H1 (cell line): ENCODE measurements around the gene FSTL4. TPM values are rescaled to one million over a fixed set of nuclear protein-coding genes. Genes with fewer than 3 reads are reported as not detected.

Experiments used
- CTCF ChIA-PET: fragments of 300-600 bp; sonication (Branson Sonifier 250); formaldehyde crosslinking; loops from one replicate; lab custom pipeline; 2021; ENCODE audit not compliant: partially characterized antibody; lab: Charles Lee
- POLR2A ChIA-PET: fragments of 300-600 bp; sonication (Branson Sonifier 250); formaldehyde crosslinking; loops from one replicate; lab custom pipeline; 2021; ENCODE audit warnings: inconsistent platforms; ENCODE audit not compliant: partially characterized antibody; lab: Charles Lee
- DNase-seq, 2 experiments: peaks; one replicate each; pipeline versions ENCODE4 v3.0.0 to v3.0.0-alpha.2; 2010 to 2022; ENCODE audit warnings: low spot score in 2 of 2, low read depth in 1 of 2, mixed read lengths in 1 of 2
- FAIRE-seq: peaks from 2 replicates; lab custom pipeline; 2011; peaks lifted over from hg19 to GRCh38; lab: Jason Lieb, UNC
- H2AFZ ChIP-seq: 2 replicates; pipeline ENCODE4 v1.8.1; 2012; ENCODE audit warnings: low read length, inconsistent platforms
- H2AK5ac ChIP-seq: 2 replicates; pipeline ENCODE4 v1.6.1; 2013; ENCODE audit warnings: low read depth, low read length
- H2BK120ac ChIP-seq: replicated peaks from 2 replicates; pipeline ENCODE3; 2013; ENCODE audit warnings: low read depth, low read length, inconsistent platforms
- H2BK12ac ChIP-seq: 2 replicates; pipeline ENCODE4 v1.6.1; 2013; ENCODE audit warnings: low read depth, low read length
- H2BK15ac ChIP-seq: 2 replicates; pipeline ENCODE4 v1.6.1; 2013; ENCODE audit warnings: low read length
- H2BK20ac ChIP-seq: 2 replicates; pipeline ENCODE4 v1.6.1; 2013; ENCODE audit warnings: low read length
- H2BK5ac ChIP-seq: 2 replicates; pipeline ENCODE4 v1.6.1; 2013; ENCODE audit warnings: low read depth, low read length
- H3K14ac ChIP-seq: 2 replicates; pipeline ENCODE4 v1.6.1; 2013; ENCODE audit warnings: inconsistent platforms; ENCODE audit not compliant: insufficient read length
- H3K18ac ChIP-seq: 2 replicates; pipeline ENCODE4 v1.6.1; 2013; ENCODE audit warnings: low read length; ENCODE audit errors: extremely low read depth
- H3K23ac ChIP-seq: 2 replicates; pipeline ENCODE4 v1.6.1; 2013; ENCODE audit warnings: inconsistent platforms; ENCODE audit not compliant: insufficient read length
- H3K23me2 ChIP-seq: 2 replicates; pipeline ENCODE4 v1.6.1; 2013; ENCODE audit warnings: low read depth, low read length
- H3K27ac ChIP-seq: 2 replicates; pipeline ENCODE4 v1.6.1; 2011; ENCODE audit warnings: low read depth, low read length, inconsistent platforms
- H3K27me3 ChIP-seq, 4 experiments: replicated peaks in 1 of 4; 1 replicate in 1 of 4; 2 replicates in 3 of 4; pipeline versions ENCODE4 v1.6.1 to v1.8.1; 2011 to 2013; ENCODE audit warnings: low read length in 3 of 4, mild to moderate bottlenecking in 3 of 4, inconsistent platforms in 2 of 4, mixed read lengths in 2 of 4, moderate library complexity in 1 of 4; ENCODE audit not compliant: control insufficient read depth in 3 of 4, insufficient read depth in 3 of 4; ENCODE audit errors: extremely low read depth in 1 of 4
- H3K36me3 ChIP-seq, 4 experiments: 2 replicates each; pipeline versions ENCODE4 v1.6.1 to v1.8.1; 2011 to 2013; ENCODE audit warnings: mild to moderate bottlenecking in 4 of 4, low read length in 3 of 4, moderate library complexity in 2 of 4, control low read depth in 1 of 4, inconsistent platforms in 1 of 4; ENCODE audit not compliant: insufficient read depth in 4 of 4, control insufficient read depth in 2 of 4
- H3K4ac ChIP-seq: replicated peaks from 2 replicates; pipeline ENCODE3; 2013; ENCODE audit warnings: low read length, low read depth, mixed read lengths, inconsistent platforms; ENCODE audit not compliant: insufficient read length
- H3K4me1 ChIP-seq, 4 experiments: replicated peaks in 1 of 4; 1 replicate in 1 of 4; 2 replicates in 3 of 4; pipeline versions ENCODE4 v1.6.1 to v1.8.1; 2011 to 2013; ENCODE audit warnings: low read length in 3 of 4, inconsistent platforms in 2 of 4, mixed read lengths in 1 of 4; ENCODE audit not compliant: insufficient read depth in 4 of 4, control insufficient read depth in 3 of 4
- H3K4me2 ChIP-seq, 2 experiments: 2 replicates each; pipeline versions ENCODE4 v1.6.1 to v1.8.1; 2011 to 2013; ENCODE audit warnings: low read depth in 2 of 2, low read length in 2 of 2, control low read depth in 1 of 2, inconsistent platforms in 1 of 2, mild to moderate bottlenecking in 1 of 2; ENCODE audit not compliant: insufficient read depth in 1 of 2
- H3K4me3 ChIP-seq, 4 experiments: fragments of 200-600, 300-600 bp in 1 of 4; sonication (generic), shearing (Covaris generic), sonication (Bioruptor Twin) in 1 of 4; 2 replicates each; pipeline versions ENCODE4 v1.5.1 to v1.8.1; 2011 to 2016; ENCODE audit warnings: low read length in 4 of 4, low read depth in 3 of 4, control low read depth in 2 of 4, inconsistent platforms in 2 of 4, mild to moderate bottlenecking in 2 of 4, mixed read lengths in 1 of 4, moderate library complexity in 1 of 4; ENCODE audit not compliant: insufficient read depth in 2 of 4; ENCODE audit errors: extremely low read depth in 1 of 4
- H3K56ac ChIP-seq: replicated peaks from 2 replicates; pipeline ENCODE3; 2013; ENCODE audit warnings: low read depth, mild to moderate bottlenecking, mixed read lengths, low read length, inconsistent platforms; ENCODE audit not compliant: insufficient read length
- H3K79me1 ChIP-seq: 2 replicates; pipeline ENCODE4 v1.6.1; 2013; ENCODE audit warnings: low read depth, low read length, control low read depth
- H3K79me2 ChIP-seq, 2 experiments: 2 replicates each; pipeline versions ENCODE4 v1.6.1 to v1.8.1; 2012 to 2013; ENCODE audit warnings: low read length in 2 of 2, mild to moderate bottlenecking in 2 of 2, inconsistent platforms in 1 of 2; ENCODE audit not compliant: insufficient read depth in 2 of 2, control insufficient read depth in 1 of 2
- H3K9ac ChIP-seq, 4 experiments: replicated peaks in 1 of 4; 1 replicate in 1 of 4; 2 replicates in 3 of 4; pipeline versions ENCODE4 v1.6.1 to v1.8.1; 2011 to 2013; ENCODE audit warnings: low read depth in 3 of 4, low read length in 3 of 4, control low read depth in 2 of 4, mild to moderate bottlenecking in 2 of 4, moderate library complexity in 2 of 4, inconsistent platforms in 1 of 4; ENCODE audit errors: extremely low read depth in 1 of 4
- H3K9me3 ChIP-seq, 2 experiments: 2 replicates each; pipeline versions ENCODE4 v1.6.1 to v1.8.1; 2012 to 2013; ENCODE audit warnings: mild to moderate bottlenecking in 2 of 2, moderate library complexity in 2 of 2, control low read depth in 1 of 2, inconsistent platforms in 1 of 2, low read depth in 1 of 2, low read length in 1 of 2, mixed read lengths in 1 of 2; ENCODE audit not compliant: insufficient read depth in 2 of 2
- H4K20me1 ChIP-seq, 2 experiments: replicated peaks in 1 of 2; 2 replicates each; pipeline versions ENCODE3 to v1.8.1; 2011 to 2013; ENCODE audit warnings: inconsistent platforms in 2 of 2, low read length in 2 of 2, mild to moderate bottlenecking in 1 of 2; ENCODE audit not compliant: insufficient read depth in 2 of 2, control insufficient read depth in 1 of 2
- H4K5ac ChIP-seq: 2 replicates; pipeline ENCODE4 v1.6.1; 2013; ENCODE audit warnings: low read length, low read depth, mixed read lengths, inconsistent platforms; ENCODE audit not compliant: insufficient read length
- H4K8ac ChIP-seq: 2 replicates; pipeline ENCODE4 v1.8.0; 2013; ENCODE audit warnings: mild to moderate bottlenecking, moderate library complexity, low read length, inconsistent platforms; ENCODE audit not compliant: insufficient read depth; ENCODE audit errors: extremely low read depth
- H4K91ac ChIP-seq: replicated peaks from 2 replicates; pipeline ENCODE3; 2013; ENCODE audit warnings: low read length, mixed read lengths, inconsistent platforms; ENCODE audit not compliant: insufficient read length
- BCL11A ChIP-seq, 2 experiments: IDR thresholded peaks; one replicate each; pipeline ENCODE4 v1.6.1; 2011; ENCODE audit warnings: low read depth in 2 of 2, low read length in 2 of 2, mild to moderate bottlenecking in 2 of 2
- CEBPB ChIP-seq: IDR thresholded peaks from 2 replicates; pipeline ENCODE4 v1.6.1; 2012; ENCODE audit warnings: low read depth, low read length
- CHD1 ChIP-seq: IDR thresholded peaks from 2 replicates; pipeline ENCODE4 v1.6.1; 2012; ENCODE audit warnings: low read depth, low read length, improper control_type of control experiment
- CHD2 ChIP-seq: IDR thresholded peaks from 2 replicates; pipeline ENCODE4 v1.6.1; 2012; ENCODE audit warnings: low read length, improper control_type of control experiment
- EGR1 ChIP-seq: IDR thresholded peaks from 2 replicates; pipeline ENCODE4 v1.6.1; 2011; ENCODE audit warnings: low read depth, low read length, borderline replicate concordance
- GTF2F1 ChIP-seq: IDR thresholded peaks from 2 replicates; pipeline ENCODE4 v1.6.1; 2012; ENCODE audit warnings: low read depth, low read length, improper control_type of control experiment, borderline replicate concordance
- NRF1 ChIP-seq: IDR thresholded peaks from 2 replicates; pipeline ENCODE4 v1.6.1; 2011; ENCODE audit warnings: mild to moderate bottlenecking, low read depth, low read length, improper control_type of control experiment
- PHF8 ChIP-seq: fragments of 200-600 bp; sonication (generic); conservative IDR thresholded peaks from 2 replicates; pipeline ENCODE4 v1.7.1; 2012; ENCODE audit warnings: low read depth, mild to moderate bottlenecking, inconsistent platforms, low read length, moderate library complexity
- POLR2AphosphoS5 ChIP-seq: IDR thresholded peaks from 2 replicates; pipeline ENCODE4 v1.6.1; 2011; ENCODE audit warnings: low read depth, low read length
- TAF7 ChIP-seq: optimal IDR thresholded peaks from 2 replicates; pipeline ENCODE3; 2011; ENCODE audit warnings: low read depth, mild to moderate bottlenecking, inconsistent platforms, low read length, moderate library complexity, borderline replicate concordance
- YY1 ChIP-seq: IDR thresholded peaks from 2 replicates; pipeline ENCODE4 v1.6.1; 2011; ENCODE audit warnings: low read depth, mild to moderate bottlenecking, low read length
- WGBS, 2 experiments: shearing (Covaris generic) in 1 of 2; methylation state at CpG; one replicate each; pipeline versions ENCODE4 v1.1.6 to v1.1.7; 2013 to 2015; ENCODE audit warnings: low lambda C conversion rate in 2 of 2, mixed read lengths in 2 of 2, inconsistent platforms in 1 of 2, low coverage in 1 of 2, missing lambda C conversion rate in 1 of 2; ENCODE audit not compliant: insufficient replicate concordance in 2 of 2, insufficient coverage in 1 of 2, insufficient read length in 1 of 2; ENCODE audit errors: extremely low coverage in 1 of 2, missing lambda C conversion rate in 1 of 2; 5-methylcytosine and 5-hydroxymethylcytosine counted together
- polyA plus RNA-seq, 7 experiments: library from polyadenylated mRNA; depleted of rRNA in 3 of 7; stranded (reverse) in 5 of 7; unstranded in 2 of 7; fragments of >200 nt in 5 of 7; fragments of 200-250 nt in 2 of 7; gene quantifications; 1 replicate in 5 of 7; 2 replicates in 1 of 7; 4 replicates in 1 of 7; pipeline versions ENCODE4 v1.2.1 to v1.2.3, GENCODE V29; 2011 to 2013; ENCODE audit warnings: missing spikeins in 2 of 7, mixed read lengths in 2 of 7
- total RNA-seq: library from RNA; stranded (reverse); fragmentation: NEBNext Ultra II Directional; extraction: Animal tissue kit (Norgen Biotek cat#: 25700); gene quantifications from 2 replicates; pipeline ENCODE4 v1.2.1, GENCODE V29; 2021
- TF ChIP-seq, protein P1 (sequence below): IDR thresholded peaks from 2 replicates; pipeline ENCODE4 v1.6.1; 2011; ENCODE audit warnings: low read length, improper control_type of control experiment
- TF ChIP-seq, protein P2 (sequence below): IDR thresholded peaks from 2 replicates; pipeline ENCODE4 v1.6.1; 2012; ENCODE audit warnings: low read length, inconsistent platforms

FSTL4 gene
- total and polyA plus RNA-seq, 2 of the 8 experiments (the other 6 are each of a cell fraction or from before 2014, with no cell fraction given): 3.1 to 4.1 TPM

DNA sequence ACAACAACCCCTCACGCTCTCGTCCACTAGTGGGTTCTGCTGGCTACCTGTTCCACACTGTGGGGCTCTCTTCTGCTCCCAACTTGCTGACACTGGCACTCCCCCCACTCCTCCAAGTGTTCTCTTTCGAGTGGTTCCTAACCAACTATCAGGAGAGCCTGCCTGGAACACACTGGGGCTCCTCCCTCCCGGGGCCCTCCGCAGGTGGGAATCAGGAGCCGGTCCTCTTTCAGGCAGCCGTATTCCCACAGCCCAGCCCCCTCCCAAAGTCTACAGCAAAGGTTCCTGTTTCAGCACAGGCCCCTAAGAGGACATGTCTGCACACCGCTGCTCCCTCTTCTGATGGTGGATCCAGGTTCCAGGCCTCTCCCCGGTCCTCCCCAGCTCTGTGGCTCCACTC, 165.9 kb downstream of the FSTL4 start:
- Histone ChIP-seq H3K4ac (no peak overlapping the region), H4K91ac (no peak overlapping the region), H3K14ac (no peak overlapping the region), H2BK120ac (no peak overlapping the region), H2AFZ (no peak overlapping the region), H2BK5ac (no peak overlapping the region), H3K9me3 (no peaks in the 10 kb centered on the region), H2BK20ac (no peak overlapping the region), H4K20me1 (no peaks in the 10 kb centered on the region), H3K4me1 (no peaks in the 10 kb centered on the region), H3K4me3 (no peak overlapping the region), H3K27ac (no peak overlapping the region), H3K23me2 (no peaks in the 10 kb centered on the region), H3K23ac (no peak overlapping the region), H4K5ac (no peak overlapping the region), H3K27me3 (no peaks in the 10 kb centered on the region), H2BK12ac (no peak overlapping the region), H3K9ac (no peak overlapping the region), H3K79me1 (no peaks in the 10 kb centered on the region), H3K56ac (no peak overlapping the region), H2BK15ac (no peak overlapping the region), H4K8ac (no peak overlapping the region; the same call in 1 of the 2 replicates), H3K4me2 (no peak overlapping the region), H3K79me2 (no peaks in the 10 kb centered on the region), H3K36me3 (no peaks in the 10 kb centered on the region), H3K18ac (no peak overlapping the region; the same call in 1 of the 2 replicates), H2AK5ac (no peak overlapping the region)
- CTCF ChIA-PET: interaction anchor here (0.9 to 1.3 kb wide), 3 partner anchors 10 to 25 kb away, joined by 3 to 4 read pairs (median 3); no protein-coding TSS in a partner anchor
- no peak for DNase-seq
- no peak for FAIRE-seq
- WGBS, 2 experiments: 89% methylated on average over 9 of the region's 9 CpGs; no CpG with 5 or more reads in 1 of the 2 experiments
- POLR2A ChIA-PET: no interaction called here
- TF ChIP-seq POLR2AphosphoS5: no peak
- TF ChIP-seq TAF7: no peak
- no peak for TF ChIP-seq YY1
- no peak for TF ChIP-seq GTF2F1
- TF ChIP-seq CEBPB: no peak
- no peak for TF ChIP-seq EGR1
- TF ChIP-seq, protein P1, sequence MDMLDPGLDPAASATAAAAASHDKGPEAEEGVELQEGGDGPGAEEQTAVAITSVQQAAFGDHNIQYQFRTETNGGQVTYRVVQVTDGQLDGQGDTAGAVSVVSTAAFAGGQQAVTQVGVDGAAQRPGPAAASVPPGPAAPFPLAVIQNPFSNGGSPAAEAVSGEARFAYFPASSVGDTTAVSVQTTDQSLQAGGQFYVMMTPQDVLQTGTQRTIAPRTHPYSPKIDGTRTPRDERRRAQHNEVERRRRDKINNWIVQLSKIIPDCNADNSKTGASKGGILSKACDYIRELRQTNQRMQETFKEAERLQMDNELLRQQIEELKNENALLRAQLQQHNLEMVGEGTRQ: no peak
- TF ChIP-seq PHF8: no peak
- TF ChIP-seq CHD2: no peak
- TF ChIP-seq NRF1: no peak
- TF ChIP-seq, protein P2, sequence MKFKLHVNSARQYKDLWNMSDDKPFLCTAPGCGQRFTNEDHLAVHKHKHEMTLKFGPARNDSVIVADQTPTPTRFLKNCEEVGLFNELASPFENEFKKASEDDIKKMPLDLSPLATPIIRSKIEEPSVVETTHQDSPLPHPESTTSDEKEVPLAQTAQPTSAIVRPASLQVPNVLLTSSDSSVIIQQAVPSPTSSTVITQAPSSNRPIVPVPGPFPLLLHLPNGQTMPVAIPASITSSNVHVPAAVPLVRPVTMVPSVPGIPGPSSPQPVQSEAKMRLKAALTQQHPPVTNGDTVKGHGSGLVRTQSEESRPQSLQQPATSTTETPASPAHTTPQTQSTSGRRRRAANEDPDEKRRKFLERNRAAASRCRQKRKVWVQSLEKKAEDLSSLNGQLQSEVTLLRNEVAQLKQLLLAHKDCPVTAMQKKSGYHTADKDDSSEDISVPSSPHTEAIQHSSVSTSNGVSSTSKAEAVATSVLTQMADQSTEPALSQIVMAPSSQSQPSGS: no peak
- no peak for TF ChIP-seq BCL11A (IDR thresholded peaks at IDR 0.05; ENCODE audit: low read depth in 2 of 2, low read length in 2 of 2)
- no peak for TF ChIP-seq CHD1
